HG02852 (cell line): ENCODE results near the gene STK25.
"Not testable (repeated sequence)": the region's sequence is repeated elsewhere in the genome, so short reads cannot be mapped to it uniquely, and the experiment has no call there.

Experiments used
- ATAC-seq: cut with Tn5 transposase; IDR thresholded peaks from one replicate; pipeline ENCODE4 v1.9.1; 2021; ENCODE audit warnings: mild to moderate bottlenecking, moderate library complexity; ENCODE audit not compliant: unreplicated experiment

The STK25 gene

GRCh38 chr2:241511091-241511741 is 2.8 kb upstream of the STK25 start:
- ATAC-seq, result no peak

- no peak for ATAC-seq
Measured at GRCh38 chr2:241509155-241509784, 886 bp upstream of the STK25 start.

- peak; percentile 27 for ATAC-seq
Measured at GRCh38 chr2:241507430-241508239, 749 bp downstream of the STK25 start.

DNA sequence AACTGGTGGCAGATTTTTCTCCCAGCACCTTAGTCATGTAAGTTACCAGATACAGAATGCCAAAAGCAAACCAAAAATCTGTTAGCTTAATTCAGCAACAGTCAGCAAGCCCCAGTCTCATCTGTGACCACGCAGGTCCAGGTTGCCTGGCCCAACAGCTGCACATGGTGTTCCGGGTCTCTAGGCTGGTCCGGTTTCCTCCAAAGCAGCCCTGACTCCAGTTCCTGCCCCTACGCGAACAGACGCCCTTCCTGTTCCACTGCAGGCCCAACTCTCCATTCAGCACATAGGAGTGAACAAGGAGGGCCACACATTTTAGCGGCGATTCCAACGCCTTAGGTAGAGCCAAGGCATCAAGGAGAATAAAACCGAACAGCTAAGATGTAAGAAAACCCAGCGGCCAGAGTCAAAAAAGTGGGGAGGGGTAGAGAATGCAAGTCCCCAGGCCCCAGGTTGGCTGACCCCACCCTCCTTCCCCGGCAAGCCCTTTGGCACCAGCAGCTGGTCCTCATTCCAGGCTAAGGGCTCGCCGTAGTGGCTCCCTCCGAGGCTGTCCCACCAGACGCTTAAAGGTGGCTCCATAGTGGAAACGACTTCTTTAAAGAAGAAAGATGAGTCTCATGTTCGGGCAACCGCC is 1.5 kb downstream of the STK25 start:
- ATAC-seq, result no peak

- not testable (repeated sequence) for ATAC-seq
Measured at GRCh38 chr2:241506317-241506716, 2.1 kb downstream of the STK25 start.

- no peak for ATAC-seq
Measured at GRCh38 chr2:241505781-241506201, 2.6 kb downstream of the STK25 start.

GRCh38 chr2:241505086-241505780 is 3.2 kb downstream of the STK25 start:
- no peak for ATAC-seq

- no peak for ATAC-seq
Measured at GRCh38 chr2:241503776-241504392, 4.5 kb downstream of the STK25 start.

DNA sequence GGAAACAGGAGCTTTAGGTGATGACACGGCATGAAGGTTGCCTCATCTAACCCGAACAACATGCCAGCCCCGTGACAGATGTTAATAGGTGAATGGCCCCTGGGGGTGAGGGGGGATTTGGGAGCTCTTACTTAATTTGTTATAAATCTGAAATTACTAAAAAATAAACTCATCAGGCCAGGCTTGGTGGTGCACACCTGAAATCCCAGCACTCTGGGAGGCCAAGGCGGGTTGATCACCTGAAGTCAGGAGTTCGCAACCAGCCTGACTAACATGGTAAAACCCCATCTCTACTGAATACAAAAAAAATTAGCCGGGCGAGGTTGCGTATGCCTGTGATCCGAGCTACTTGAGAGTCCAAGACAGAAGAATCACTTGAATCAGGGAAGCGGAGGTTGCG is 6.1 kb downstream of the STK25 start:
- ATAC-seq, result no peak

DNA sequence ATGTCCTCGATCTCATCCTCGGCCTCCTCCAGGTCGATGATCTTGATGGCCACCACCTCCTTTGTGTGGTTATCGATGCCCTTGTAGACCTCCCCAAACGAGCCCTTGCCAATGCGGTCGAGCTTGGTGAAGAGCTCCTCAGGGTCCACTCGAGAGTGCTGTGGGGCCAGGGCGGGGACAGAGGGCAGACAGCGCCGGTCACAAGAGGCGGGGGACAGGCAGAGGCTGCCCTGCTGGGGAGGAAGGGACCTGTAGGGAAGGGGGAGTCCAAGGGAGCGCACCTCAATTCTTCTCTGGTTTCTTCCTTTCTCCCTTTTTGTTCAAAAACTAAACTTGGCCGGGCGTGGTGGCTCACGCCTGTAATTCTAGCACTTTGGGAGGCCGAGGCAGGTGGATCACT is 6.8 kb downstream of the STK25 start:
- ATAC-seq, result no peak

DNA sequence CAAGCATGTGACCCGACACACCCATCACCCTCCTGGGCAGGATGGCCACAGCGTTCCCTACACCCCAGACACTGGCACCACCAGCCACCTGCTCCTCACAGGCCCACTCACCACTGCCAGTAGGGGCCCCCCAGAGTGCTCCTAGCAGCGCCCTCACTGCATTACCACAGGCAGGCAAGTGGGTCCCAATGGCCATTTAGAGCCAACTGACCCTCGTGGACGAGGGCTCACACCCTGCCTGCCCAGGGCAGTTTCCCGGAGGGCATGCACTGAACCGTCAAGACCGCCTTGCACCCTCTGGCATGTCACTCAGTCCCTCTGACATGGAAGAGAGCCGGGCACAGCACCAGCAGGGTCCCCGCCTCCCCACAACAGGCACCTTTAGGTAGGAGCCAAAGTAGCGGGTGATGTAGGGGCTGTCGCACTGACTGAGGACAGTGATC is 7.3 kb downstream of the STK25 start:
- no peak for ATAC-seq

DNA sequence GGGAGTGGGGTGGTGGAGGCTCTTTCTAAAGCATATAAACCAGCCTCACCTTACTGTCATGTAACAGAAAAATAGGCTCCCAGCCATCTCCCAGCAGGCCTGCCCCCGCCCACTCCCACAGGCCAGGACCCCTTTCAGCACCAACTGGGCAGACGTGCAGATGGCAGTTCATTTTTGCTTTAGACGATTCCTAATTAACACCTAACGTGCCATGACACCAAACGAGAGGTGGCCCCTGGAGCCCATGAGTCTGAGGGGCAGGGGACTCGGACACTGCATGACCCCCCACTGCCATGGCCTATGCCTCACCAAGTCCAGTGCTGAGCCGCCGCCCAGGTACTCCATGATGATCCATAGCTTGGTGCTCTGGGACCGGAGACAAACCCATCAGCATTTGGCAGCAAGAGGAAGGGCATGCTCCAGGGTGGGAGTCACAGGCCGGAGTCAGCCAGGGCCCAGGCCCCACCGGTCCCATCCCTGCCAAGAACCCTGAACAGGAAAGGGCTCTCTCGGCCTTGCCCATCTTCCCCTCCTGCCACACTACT is 7.9 kb downstream of the STK25 start:
- no peak for ATAC-seq

GRCh38 chr2:241500016-241500415 is 8.4 kb downstream of the STK25 start:
- ATAC-seq, result no peak

GRCh38 chr2:241499146-241499965 is 9.0 kb downstream of the STK25 start:
- ATAC-seq, result no peak

DNA sequence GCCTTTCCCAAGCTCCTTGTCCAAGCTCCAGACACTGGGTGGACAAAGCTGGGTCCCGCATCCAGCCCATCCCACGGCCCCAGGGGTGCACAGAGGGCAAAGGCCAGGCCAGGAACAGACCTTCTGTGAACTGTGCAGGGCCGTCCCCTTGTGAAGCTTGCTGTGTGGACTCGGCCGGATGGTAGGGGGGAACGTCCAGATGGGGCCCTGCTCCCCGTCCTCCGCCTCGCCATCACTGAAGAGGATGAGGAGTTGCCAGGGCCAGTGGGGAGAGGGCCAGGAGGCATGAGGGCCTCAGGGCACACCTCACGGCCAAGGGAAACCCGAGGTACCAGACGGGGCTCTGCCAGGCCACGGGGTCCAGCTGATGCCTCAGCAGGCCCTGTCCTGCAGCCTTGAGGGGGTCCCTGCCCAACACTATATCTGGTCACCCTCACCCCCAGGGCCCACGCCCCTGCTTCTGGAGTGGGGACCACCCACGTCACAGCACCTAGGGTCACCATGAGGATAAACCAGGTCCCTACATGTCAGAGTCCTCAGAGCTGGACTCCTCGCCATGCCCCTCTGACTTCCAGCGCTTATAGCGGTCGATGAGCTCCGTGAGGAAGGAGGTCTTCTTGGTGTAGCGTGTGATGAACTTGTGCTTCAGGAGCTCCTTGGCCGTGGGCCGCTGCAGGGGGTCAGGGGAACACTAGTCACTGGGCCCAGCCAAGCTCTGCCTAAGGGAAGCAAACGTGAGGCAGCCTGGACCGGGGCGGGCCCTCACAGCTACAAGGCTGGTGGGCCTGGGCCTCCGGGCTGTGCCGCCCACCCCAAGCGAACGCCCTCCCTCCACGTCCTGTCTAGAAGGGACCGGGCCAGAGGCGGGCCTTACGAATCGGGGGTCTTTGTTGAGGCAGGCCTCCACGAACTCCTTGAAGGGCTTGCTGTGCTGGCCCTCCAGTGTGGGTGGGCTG is 10.0 kb downstream of the STK25 start:
- no peak for ATAC-seq

- ATAC-seq, result no peak
Measured at GRCh38 chr2:241496904-241497877, 11.2 kb downstream of the STK25 start.
